ENCODE data around the gene OSTM1. TPM values are rescaled to one million over a fixed set of nuclear protein-coding genes. Genes with fewer than 3 reads are reported as not detected.

OSTM1 gene
- polyA plus RNA-seq, 1 donor (not counting 4 experiments of a cell fraction or from before 2014, with no cell fraction given), result 71.3 TPM

- no peak overlapping the region for H3K4me2 ChIP-seq (ENCODE audit: control insufficient read depth, extremely low read depth, insufficient read depth, low read depth, low read length)
- no peak for FAIRE-seq
- H3K27ac ChIP-seq (ENCODE audit: control insufficient read depth, insufficient read depth, low read length), result no peak overlapping the region
- no peaks in the 10 kb centered on the region for H3K9me3 ChIP-seq (ENCODE audit: control insufficient read depth, low read depth, low read length)
- no peak for DNase-seq (ENCODE audit: low read depth, low spot score)
- H2AFZ ChIP-seq (ENCODE audit: control insufficient read depth, low read length), result no peak overlapping the region
- H3K79me2 ChIP-seq (ENCODE audit: control insufficient read depth, insufficient read depth, low read length), result no peaks in the 10 kb centered on the region
- H3K4me3 ChIP-seq (ENCODE audit: control insufficient read depth in 2 of 3, extremely low read depth in 1 of 3, insufficient read depth in 2 of 3, low read depth in 1 of 3, low read length in 3 of 3), result no peak overlapping the region
- no peaks in the 10 kb centered on the region for H4K20me1 ChIP-seq (ENCODE audit: control insufficient read depth, extremely low read depth, insufficient read depth, low read length)
- no peaks in the 10 kb centered on the region for H3K27me3 ChIP-seq (ENCODE audit: control insufficient read depth, extremely low read depth, insufficient read depth, low read length)
- TF ChIP-seq, protein P1, sequence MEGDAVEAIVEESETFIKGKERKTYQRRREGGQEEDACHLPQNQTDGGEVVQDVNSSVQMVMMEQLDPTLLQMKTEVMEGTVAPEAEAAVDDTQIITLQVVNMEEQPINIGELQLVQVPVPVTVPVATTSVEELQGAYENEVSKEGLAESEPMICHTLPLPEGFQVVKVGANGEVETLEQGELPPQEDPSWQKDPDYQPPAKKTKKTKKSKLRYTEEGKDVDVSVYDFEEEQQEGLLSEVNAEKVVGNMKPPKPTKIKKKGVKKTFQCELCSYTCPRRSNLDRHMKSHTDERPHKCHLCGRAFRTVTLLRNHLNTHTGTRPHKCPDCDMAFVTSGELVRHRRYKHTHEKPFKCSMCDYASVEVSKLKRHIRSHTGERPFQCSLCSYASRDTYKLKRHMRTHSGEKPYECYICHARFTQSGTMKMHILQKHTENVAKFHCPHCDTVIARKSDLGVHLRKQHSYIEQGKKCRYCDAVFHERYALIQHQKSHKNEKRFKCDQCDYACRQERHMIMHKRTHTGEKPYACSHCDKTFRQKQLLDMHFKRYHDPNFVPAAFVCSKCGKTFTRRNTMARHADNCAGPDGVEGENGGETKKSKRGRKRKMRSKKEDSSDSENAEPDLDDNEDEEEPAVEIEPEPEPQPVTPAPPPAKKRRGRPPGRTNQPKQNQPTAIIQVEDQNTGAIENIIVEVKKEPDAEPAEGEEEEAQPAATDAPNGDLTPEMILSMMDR (optimal IDR thresholded peaks at IDR 0.05 in 1 of 3, IDR thresholded peaks at IDR 0.05 in 1 of 3, conservative IDR thresholded peaks at IDR 0.05 in 1 of 3; ENCODE audit: extremely low read depth in 1 of 3, insufficient read depth in 2 of 3, low read length in 3 of 3), result no peak
- no peak for TF ChIP-seq EZH2 (IDR thresholded peaks at IDR 0.05; ENCODE audit: low read length)
- H3K4me1 ChIP-seq (ENCODE audit: control insufficient read depth, extremely low read depth, insufficient read depth, low read length), result no peaks in the 10 kb centered on the region
- H3K36me3 ChIP-seq (ENCODE audit: control insufficient read depth in 2 of 2, extremely low read depth in 1 of 2, insufficient read depth in 2 of 2, low read length in 2 of 2), result no peaks in the 10 kb centered on the region
- H3K9me1 ChIP-seq (ENCODE audit: control insufficient read depth, extremely low read depth, insufficient read depth, low read length), result no peaks in the 10 kb centered on the region
- H3K9ac ChIP-seq (ENCODE audit: control insufficient read depth, extremely low read depth, insufficient read depth, low read length), result no peak overlapping the region
- dilution Hi-C loops (cut with MboI; ENCODE audit: extremely low pct_ligation_motif_present, low sequenced_read_pairs), result no loop called here
Measured at GRCh38 chr6:108097882-108098281, 23.3 kb upstream of the OSTM1 start.

DNA sequence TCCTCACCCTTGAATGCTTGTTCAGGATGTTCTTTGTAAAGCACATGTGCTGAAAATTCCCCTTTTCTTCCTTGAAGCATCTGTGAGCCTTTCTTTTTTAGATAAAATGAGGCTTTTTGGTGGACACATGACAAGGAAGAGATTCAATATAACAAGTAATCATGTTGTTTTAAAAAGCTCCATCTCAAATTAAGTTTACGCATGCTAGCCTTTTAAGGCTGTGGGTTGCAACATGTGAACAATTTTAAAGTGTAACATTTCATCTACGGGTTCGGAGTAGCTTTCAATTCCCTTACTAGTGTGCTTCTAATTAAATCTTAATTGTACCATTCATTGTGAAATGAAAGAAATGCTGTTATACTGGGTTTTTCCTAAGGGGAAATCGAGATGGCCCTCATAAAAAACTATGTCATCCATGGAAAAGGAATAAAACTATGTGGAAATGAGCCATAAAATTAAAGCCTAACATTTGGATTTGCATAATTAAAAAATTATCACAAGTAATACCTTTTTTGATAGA is 19.3 kb upstream of the OSTM1 start:
- DNase-seq (ENCODE audit: low read depth, low spot score), result no peak
- FAIRE-seq, result no peak

DNA sequence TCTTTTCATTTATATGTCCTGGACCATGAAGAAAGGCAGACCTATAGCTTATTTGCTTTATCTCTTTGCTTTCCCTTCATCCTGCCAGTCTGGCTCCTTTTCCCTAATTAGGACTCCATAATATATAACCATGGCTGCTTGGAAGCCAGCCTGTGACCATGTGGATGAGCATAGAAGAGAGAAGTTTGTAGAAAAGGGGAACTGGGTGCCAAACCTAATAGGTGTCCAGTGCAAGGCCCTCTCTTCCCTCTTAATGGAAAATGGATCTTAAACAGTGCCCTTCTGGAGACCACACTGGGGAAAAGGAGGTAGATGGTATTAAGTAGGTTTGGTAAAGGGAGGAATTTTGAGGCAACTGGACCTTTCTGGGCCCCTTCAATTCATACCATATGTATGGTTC is 16.7 kb upstream of the OSTM1 start:
- no peaks in the 10 kb centered on the region for H3K36me3 ChIP-seq (ENCODE audit: control insufficient read depth in 2 of 2, extremely low read depth in 1 of 2, insufficient read depth in 2 of 2, low read length in 2 of 2)
- TF ChIP-seq EZH2 (IDR thresholded peaks at IDR 0.05; ENCODE audit: low read length), result no peak
- TF ChIP-seq, protein P1 (optimal IDR thresholded peaks at IDR 0.05 in 1 of 3, IDR thresholded peaks at IDR 0.05 in 1 of 3, conservative IDR thresholded peaks at IDR 0.05 in 1 of 3; ENCODE audit: extremely low read depth in 1 of 3, insufficient read depth in 2 of 3, low read length in 3 of 3), result no peak
- H4K20me1 ChIP-seq (ENCODE audit: control insufficient read depth, extremely low read depth, insufficient read depth, low read length), result no peaks in the 10 kb centered on the region
- no peak overlapping the region for H3K4me2 ChIP-seq (ENCODE audit: control insufficient read depth, extremely low read depth, insufficient read depth, low read depth, low read length)
- H3K27me3 ChIP-seq (ENCODE audit: control insufficient read depth, extremely low read depth, insufficient read depth, low read length), result no peaks in the 10 kb centered on the region
- H3K4me1 ChIP-seq (ENCODE audit: control insufficient read depth, extremely low read depth, insufficient read depth, low read length), result no peaks in the 10 kb centered on the region
- H2AFZ ChIP-seq (ENCODE audit: control insufficient read depth, low read length), result no peak overlapping the region
- H3K9me3 ChIP-seq (ENCODE audit: control insufficient read depth, low read depth, low read length), result no peaks in the 10 kb centered on the region
- H3K4me3 ChIP-seq (ENCODE audit: control insufficient read depth in 2 of 3, extremely low read depth in 1 of 3, insufficient read depth in 2 of 3, low read depth in 1 of 3, low read length in 3 of 3), result no peak overlapping the region
- dilution Hi-C loops (cut with MboI; ENCODE audit: extremely low pct_ligation_motif_present, low sequenced_read_pairs), result no loop called here
- no peaks in the 10 kb centered on the region for H3K79me2 ChIP-seq (ENCODE audit: control insufficient read depth, insufficient read depth, low read length)
- H3K27ac ChIP-seq (ENCODE audit: control insufficient read depth, insufficient read depth, low read length), result no peak overlapping the region
- H3K9me1 ChIP-seq (ENCODE audit: control insufficient read depth, extremely low read depth, insufficient read depth, low read length), result no peaks in the 10 kb centered on the region
- H3K9ac ChIP-seq (ENCODE audit: control insufficient read depth, extremely low read depth, insufficient read depth, low read length), result no peak overlapping the region
- FAIRE-seq (no peak), DNase-seq (ENCODE audit: low read depth, low spot score) (no peak)

More for the DNA sequence above, 19.3 kb upstream of the OSTM1 start:
- dilution Hi-C loops (cut with MboI; ENCODE audit: extremely low pct_ligation_motif_present, low sequenced_read_pairs), result no loop called here
- H3K27ac ChIP-seq (ENCODE audit: control insufficient read depth, insufficient read depth, low read length), result no peak overlapping the region
- H3K4me3 ChIP-seq (ENCODE audit: control insufficient read depth in 2 of 3, extremely low read depth in 1 of 3, insufficient read depth in 2 of 3, low read depth in 1 of 3, low read length in 3 of 3), result no peak overlapping the region
- no peak overlapping the region for H3K9ac ChIP-seq (ENCODE audit: control insufficient read depth, extremely low read depth, insufficient read depth, low read length)
- H3K27me3 ChIP-seq (ENCODE audit: control insufficient read depth, extremely low read depth, insufficient read depth, low read length), result no peaks in the 10 kb centered on the region
- H4K20me1 ChIP-seq (ENCODE audit: control insufficient read depth, extremely low read depth, insufficient read depth, low read length), result no peaks in the 10 kb centered on the region
- no peak for TF ChIP-seq EZH2 (IDR thresholded peaks at IDR 0.05; ENCODE audit: low read length)
- H3K36me3 ChIP-seq (ENCODE audit: control insufficient read depth in 2 of 2, extremely low read depth in 1 of 2, insufficient read depth in 2 of 2, low read length in 2 of 2), result no peaks in the 10 kb centered on the region
- no peaks in the 10 kb centered on the region for H3K79me2 ChIP-seq (ENCODE audit: control insufficient read depth, insufficient read depth, low read length)
- H3K9me3 ChIP-seq (ENCODE audit: control insufficient read depth, low read depth, low read length), result no peaks in the 10 kb centered on the region
- no peak overlapping the region for H2AFZ ChIP-seq (ENCODE audit: control insufficient read depth, low read length)
- no peaks in the 10 kb centered on the region for H3K4me1 ChIP-seq (ENCODE audit: control insufficient read depth, extremely low read depth, insufficient read depth, low read length)
- H3K4me2 ChIP-seq (ENCODE audit: control insufficient read depth, extremely low read depth, insufficient read depth, low read depth, low read length), result no peak overlapping the region
- H3K9me1 ChIP-seq (ENCODE audit: control insufficient read depth, extremely low read depth, insufficient read depth, low read length), result no peaks in the 10 kb centered on the region

All from keratinocyte (primary cell).